Natural killer cell (primary cell): ENCODE data around the gene GPR3. TPM values are rescaled to one million over a fixed set of nuclear protein-coding genes. Genes with fewer than 3 reads are reported as not detected.

ENCODE experiments used
- ATAC-seq, 3 donors: fragments of 150-1000 bp in 2 of 3; fragments of 200-7000 bp in 1 of 3; cut with Tn5 transposase; 1 replicate in 1 of 3; 2 replicates in 2 of 3; pipeline ENCODE4 v1.10.0; 2021; ENCODE audit warnings: mild to moderate bottlenecking in 2 of 3, moderate library complexity in 2 of 3
- DNase-seq, 2 donors: peaks; one replicate each; pipeline versions ENCODE4 v3.0.0 to v3.0.0-alpha.2; 2013 to 2021; ENCODE audit warnings: mixed read lengths in 1 of 2
- H3K27ac ChIP-seq: one replicate; pipeline ENCODE4 v1.5.1; 2013; ENCODE audit warnings: mild to moderate bottlenecking, low read length
- H3K27me3 ChIP-seq: one replicate; pipeline ENCODE4 v1.6.1; 2013; ENCODE audit warnings: low read length; ENCODE audit not compliant: control insufficient read depth, insufficient read depth
- H3K36me3 ChIP-seq: one replicate; pipeline ENCODE4 v1.6.1; 2013; ENCODE audit warnings: low read length; ENCODE audit not compliant: control insufficient read depth, insufficient read depth
- H3K4me1 ChIP-seq: one replicate; pipeline ENCODE4 v1.6.1; 2013; ENCODE audit warnings: low read length; ENCODE audit not compliant: control insufficient read depth, insufficient read depth
- H3K4me3 ChIP-seq: one replicate; pipeline ENCODE4 v1.5.1; 2013; ENCODE audit warnings: low read length
- H3K9me3 ChIP-seq: one replicate; pipeline ENCODE4 v1.6.1; 2013; ENCODE audit warnings: low read length; ENCODE audit not compliant: control insufficient read depth, insufficient read depth
- H3K27ac Mint-ChIP-seq, 2 donors: one replicate each; pipeline ENCODE4 v1.8.0; 2022; ENCODE audit warnings: mild to moderate bottlenecking in 2 of 2, mixed read lengths in 2 of 2, moderate library complexity in 1 of 2
- H3K27me3 Mint-ChIP-seq, 2 donors: one replicate each; pipeline ENCODE4 v1.8.0; 2022; ENCODE audit warnings: low read depth in 2 of 2, mixed read lengths in 2 of 2
- H3K36me3 Mint-ChIP-seq: one replicate; pipeline ENCODE4 v1.8.0; 2022; ENCODE audit warnings: mixed read lengths
- H3K4me1 Mint-ChIP-seq, 2 donors: one replicate each; pipeline ENCODE4 v1.8.0; 2022; ENCODE audit warnings: mixed read lengths in 2 of 2
- H3K4me3 Mint-ChIP-seq: one replicate; pipeline ENCODE4 v1.8.0; 2022; ENCODE audit warnings: mild to moderate bottlenecking, moderate library complexity, mixed read lengths
- H3K9me3 Mint-ChIP-seq, 2 donors: one replicate each; pipeline ENCODE4 v1.8.0; 2022; ENCODE audit warnings: mixed read lengths in 2 of 2
- CTCF ChIP-seq: fragments of 200-600 bp; IDR thresholded peaks from one replicate; pipeline ENCODE4 v1.8.0; 2022; ENCODE audit warnings: antibody characterized with exemption
- WGBS: methylation state at CpG from one replicate; pipeline ENCODE4 v1.1.7; 2013; ENCODE audit warnings: missing lambda C conversion rate; ENCODE audit not compliant: insufficient coverage; 5-methylcytosine and 5-hydroxymethylcytosine counted together
- intact Hi-C: fragments of 100-400 bp; cut with micrococcal nuclease; formaldehyde crosslinking; loops from one replicate; pipeline ENCODE4 v1.14.2; 2022
- total RNA-seq, 4 donors: library from RNA; stranded (reverse); fragments of 120-200 nt in 1 of 4; gene quantifications; one replicate each; pipeline versions ENCODE4 v1.2.3 to v1.2.4, GENCODE V29; 2013 to 2022

Gene GPR3
- total RNA-seq, 3 donors from 2014 or later (not counting 1 experiment from before 2014, with no cell fraction given) = 0.39 to 0.87 (median 0.60) TPM

DNA sequence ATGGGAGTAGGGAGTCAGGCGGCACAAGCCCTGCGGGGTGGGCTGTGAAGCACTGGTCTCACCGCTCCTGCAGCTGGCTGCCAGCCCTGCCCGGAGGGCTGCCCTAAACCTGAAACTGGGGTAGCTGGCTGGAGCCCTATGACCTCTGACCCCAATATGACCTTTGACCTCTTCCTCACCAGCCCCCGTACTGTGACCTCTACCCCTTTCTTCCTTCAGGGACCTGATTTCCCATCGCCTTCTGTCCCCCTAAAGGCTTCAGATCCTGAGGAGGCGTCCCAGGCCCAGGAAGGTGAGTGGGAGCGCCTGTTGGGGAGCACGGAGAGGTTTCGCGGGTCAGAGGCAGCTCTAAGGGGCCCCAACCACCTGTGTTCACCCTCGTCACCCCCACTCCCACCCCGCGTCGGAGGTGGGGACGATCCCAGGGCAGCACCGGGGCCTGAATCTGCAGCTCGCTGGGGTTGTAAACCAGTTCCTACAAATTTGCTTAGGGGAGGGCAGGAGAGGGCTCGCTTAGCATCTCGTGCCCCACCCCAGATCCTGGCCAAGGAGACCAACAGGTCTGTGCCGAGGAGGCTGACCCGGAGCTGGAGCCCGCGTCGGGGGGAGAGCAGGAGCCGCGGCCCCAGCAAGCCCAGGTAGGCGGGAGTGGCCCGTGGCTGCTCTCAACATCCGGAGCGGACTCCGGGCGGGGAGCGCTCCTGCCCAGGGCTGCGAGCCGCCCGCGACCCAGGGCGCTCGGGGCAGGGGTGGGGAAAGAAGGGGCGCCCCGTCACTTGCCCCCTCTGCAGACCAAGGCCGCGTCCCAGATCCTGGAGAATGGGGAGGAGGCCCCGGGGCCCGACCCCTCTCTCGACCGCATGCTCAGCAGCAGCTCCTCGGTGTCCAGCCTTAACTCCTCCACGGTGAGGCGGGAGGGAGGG is 43.3 kb upstream of the GPR3 start:
- Mint-ChIP-seq H3K4me1 (peaks cover 17 to 30% of the 10 kb centered on the region in 2 donors), H3K4me3 (peak overlapping the region; percentile 68), H3K27me3 (no peaks in the 10 kb centered on the region), H3K27ac (peak overlapping the region; percentile 46 to 73), H3K9me3 (no peaks in the 10 kb centered on the region), H3K36me3 (no peaks in the 10 kb centered on the region)
- Histone ChIP-seq H3K27ac (no peak overlapping the region), H3K36me3 (peaks cover 45% of the 10 kb centered on the region), H3K4me1 (peaks cover 30% of the 10 kb centered on the region), H3K27me3 (no peaks in the 10 kb centered on the region), H3K4me3 (no peak overlapping the region), H3K9me3 (no peaks in the 10 kb centered on the region)
- peak; percentile 73 to 90 (median 86) for ATAC-seq
- 65% methylated on average over 51 of the region's 51 CpGs for WGBS
- peak; percentile 50 to 57 for DNase-seq
- intact Hi-C loops = loop anchor here (1.0 to 10.0 kb wide), 2 partner anchors 8 to 654 kb away; partner anchors contain the start of gene ARID1A
- TF ChIP-seq CTCF = no peak

- no peaks in the 10 kb centered on the region for H3K27me3 ChIP-seq
- TF ChIP-seq CTCF = no peak
- no peak overlapping the region for H3K4me3 Mint-ChIP-seq
- H3K27me3 Mint-ChIP-seq = no peaks in the 10 kb centered on the region
- peaks cover 45% of the 10 kb centered on the region for H3K36me3 ChIP-seq
- WGBS = 89% methylated on average over 84 of the region's 84 CpGs
- H3K9me3 Mint-ChIP-seq = no peaks in the 10 kb centered on the region
- no peaks in the 10 kb centered on the region for H3K9me3 ChIP-seq
- no peak overlapping the region for H3K27ac Mint-ChIP-seq
- intact Hi-C loops = loop anchor here (1.0 to 10.0 kb wide), 2 partner anchors 9 to 655 kb away; partner anchors contain the start of gene ARID1A
- H3K27ac ChIP-seq = no peak overlapping the region
- peaks cover 22% of the 10 kb centered on the region for H3K4me1 ChIP-seq
- H3K4me1 Mint-ChIP-seq = peaks cover 17 to 27% of the 10 kb centered on the region in 2 donors
- H3K4me3 ChIP-seq = no peak overlapping the region
- DNase-seq (peak in 1 of 2 donors; percentile 34), ATAC-seq (peak; percentile 70 to 81 (median 76))
- H3K36me3 Mint-ChIP-seq = no peaks in the 10 kb centered on the region
Measured at GRCh38 chr1:27349784-27350662, 42.4 kb upstream of the GPR3 start.

DNA sequence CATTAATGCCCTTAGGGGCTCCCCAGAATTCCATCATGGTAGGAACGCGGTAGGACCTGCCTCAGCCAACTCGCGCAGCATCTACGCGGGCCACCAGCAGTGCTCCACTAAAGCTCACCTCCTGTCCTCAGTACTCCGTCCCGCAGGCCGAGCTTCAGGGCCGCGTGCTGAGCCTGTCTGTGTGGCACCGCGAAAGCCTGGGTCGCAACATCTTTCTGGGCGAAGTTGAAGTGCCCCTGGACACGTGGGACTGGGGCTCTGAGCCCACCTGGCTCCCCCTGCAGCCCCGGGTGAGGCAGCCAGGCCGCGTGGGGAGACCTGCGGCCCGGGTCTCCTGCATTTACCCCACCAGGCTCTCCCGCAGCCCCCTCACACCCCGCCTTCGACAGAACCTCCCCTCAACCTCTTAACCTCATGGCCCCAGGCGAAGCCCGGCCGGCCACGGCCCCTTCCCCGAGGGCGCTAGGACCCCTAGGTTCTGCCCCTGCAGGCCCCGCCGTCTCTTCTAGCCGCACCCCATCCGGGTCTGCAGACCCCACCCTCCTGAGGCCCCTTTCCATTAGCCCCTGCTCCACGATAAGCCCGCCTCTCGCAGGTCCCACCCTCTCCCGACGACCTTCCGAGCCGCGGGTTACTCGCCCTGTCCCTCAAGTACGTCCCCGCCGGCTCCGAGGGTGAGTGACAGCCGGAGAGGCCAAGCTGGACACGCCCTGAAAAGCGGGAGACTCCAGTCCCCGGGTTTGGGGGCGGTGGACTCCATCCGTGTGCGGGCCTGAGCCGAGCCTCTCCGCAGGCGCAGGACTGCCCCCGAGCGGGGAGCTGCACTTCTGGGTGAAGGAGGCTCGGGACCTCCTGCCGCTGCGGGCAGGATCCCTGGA is 41.5 kb upstream of the GPR3 start:
- no peak for ATAC-seq
- intact Hi-C loops = no loop called here
- no peaks in the 10 kb centered on the region for H3K9me3 Mint-ChIP-seq
- TF ChIP-seq CTCF = no peak
- Histone ChIP-seq H3K9me3 (no peaks in the 10 kb centered on the region), H3K4me1 (peaks cover 23% of the 10 kb centered on the region), H3K36me3 (peaks cover 40% of the 10 kb centered on the region), H3K27ac (no peak overlapping the region), H3K4me3 (no peak overlapping the region), H3K27me3 (no peaks in the 10 kb centered on the region)
- no peak overlapping the region for H3K27ac Mint-ChIP-seq
- no peaks in the 10 kb centered on the region for H3K36me3 Mint-ChIP-seq
- DNase-seq = no peak
- H3K27me3 Mint-ChIP-seq = no peaks in the 10 kb centered on the region
- H3K4me3 Mint-ChIP-seq = no peak overlapping the region
- peaks cover 21 to 27% of the 10 kb centered on the region in 2 donors for H3K4me1 Mint-ChIP-seq
- 95% methylated on average over 62 of the region's 62 CpGs for WGBS
